Measurements from ENCODE around the gene TNRC18.

TNRC18 gene

GRCh38 chr7:5428478-5429252 lies 5.0 kb upstream of the TNRC18 start:
- peak; percentile 95 for DNase-seq (ENCODE audit: low read depth)

- peak; percentile 83 for DNase-seq (ENCODE audit: low read depth)
Measured at GRCh38 chr7:5426226-5426475, 2.5 kb upstream of the TNRC18 start.

- peak; percentile 92 for DNase-seq (ENCODE audit: low read depth)
Measured at GRCh38 chr7:5425507-5426225, 2.0 kb upstream of the TNRC18 start.

GRCh38 chr7:5424749-5425506 lies 1.3 kb upstream of the TNRC18 start:
- peak; percentile 73 for DNase-seq (ENCODE audit: low read depth)

GRCh38 chr7:5423976-5424748 lies 528 bp upstream of the TNRC18 start:
- peak; percentile 100 for DNase-seq (ENCODE audit: low read depth)

- peak; percentile 69 for DNase-seq (ENCODE audit: low read depth)
Measured at GRCh38 chr7:5422396-5423305, 983 bp downstream of the TNRC18 start.

- DNase-seq (ENCODE audit: low read depth), result peak; percentile 86
Measured at GRCh38 chr7:5421714-5422395, 1.8 kb downstream of the TNRC18 start.

- peak; percentile 63 for DNase-seq (ENCODE audit: low read depth)
Measured at GRCh38 chr7:5420881-5421713, 2.5 kb downstream of the TNRC18 start.

GRCh38 chr7:5420067-5420880 lies 3.4 kb downstream of the TNRC18 start:
- DNase-seq (ENCODE audit: low read depth), result peak; percentile 49

GRCh38 chr7:5419539-5420066 lies 4.0 kb downstream of the TNRC18 start:
- DNase-seq (ENCODE audit: low read depth), result peak; percentile 48

GRCh38 chr7:5418285-5418582 lies 5.4 kb downstream of the TNRC18 start:
- DNase-seq (ENCODE audit: low read depth), result no peak

GRCh38 chr7:5417106-5418071 lies 6.2 kb downstream of the TNRC18 start:
- peak; percentile 59 for DNase-seq (ENCODE audit: low read depth)

GRCh38 chr7:5414916-5415315 lies 8.7 kb downstream of the TNRC18 start:
- no peak for DNase-seq (ENCODE audit: low read depth)

- DNase-seq (ENCODE audit: low read depth), result no peak
Measured at GRCh38 chr7:5413449-5413786, 10.2 kb downstream of the TNRC18 start.

GRCh38 chr7:5408777-5409176 lies 14.9 kb downstream of the TNRC18 start:
- peak; percentile 64 for DNase-seq (ENCODE audit: low read depth)

- no peak for DNase-seq (ENCODE audit: low read depth)
Measured at GRCh38 chr7:5406957-5407945, 16.4 kb downstream of the TNRC18 start.

Data from ELR (cell line).